ENCODE results near the gene PTCD2. TPM values are rescaled to one million over a fixed set of nuclear protein-coding genes. Genes with fewer than 3 reads are reported as not detected.

Gene PTCD2, protein sequence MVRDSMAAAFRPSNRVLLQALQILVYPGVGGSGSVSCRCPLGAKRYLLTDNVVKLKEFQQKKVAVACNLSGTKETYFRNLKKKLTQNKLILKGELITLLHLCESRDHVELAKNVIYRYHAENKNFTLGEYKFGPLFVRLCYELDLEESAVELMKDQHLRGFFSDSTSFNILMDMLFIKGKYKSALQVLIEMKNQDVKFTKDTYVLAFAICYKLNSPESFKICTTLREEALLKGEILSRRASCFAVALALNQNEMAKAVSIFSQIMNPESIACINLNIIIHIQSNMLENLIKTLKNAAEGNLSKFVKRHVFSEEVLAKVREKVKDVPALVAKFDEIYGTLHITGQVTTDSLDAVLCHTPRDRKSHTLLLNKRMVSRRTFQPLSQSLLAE
- polyA plus RNA-seq (ENCODE audit: insufficient read length in 4 of 4), result 10 to 100 TPM in 3 of 4 donors, 1 to 10 TPM in 1; 9.2 to 14.8 (median 12.0) TPM

DNA sequence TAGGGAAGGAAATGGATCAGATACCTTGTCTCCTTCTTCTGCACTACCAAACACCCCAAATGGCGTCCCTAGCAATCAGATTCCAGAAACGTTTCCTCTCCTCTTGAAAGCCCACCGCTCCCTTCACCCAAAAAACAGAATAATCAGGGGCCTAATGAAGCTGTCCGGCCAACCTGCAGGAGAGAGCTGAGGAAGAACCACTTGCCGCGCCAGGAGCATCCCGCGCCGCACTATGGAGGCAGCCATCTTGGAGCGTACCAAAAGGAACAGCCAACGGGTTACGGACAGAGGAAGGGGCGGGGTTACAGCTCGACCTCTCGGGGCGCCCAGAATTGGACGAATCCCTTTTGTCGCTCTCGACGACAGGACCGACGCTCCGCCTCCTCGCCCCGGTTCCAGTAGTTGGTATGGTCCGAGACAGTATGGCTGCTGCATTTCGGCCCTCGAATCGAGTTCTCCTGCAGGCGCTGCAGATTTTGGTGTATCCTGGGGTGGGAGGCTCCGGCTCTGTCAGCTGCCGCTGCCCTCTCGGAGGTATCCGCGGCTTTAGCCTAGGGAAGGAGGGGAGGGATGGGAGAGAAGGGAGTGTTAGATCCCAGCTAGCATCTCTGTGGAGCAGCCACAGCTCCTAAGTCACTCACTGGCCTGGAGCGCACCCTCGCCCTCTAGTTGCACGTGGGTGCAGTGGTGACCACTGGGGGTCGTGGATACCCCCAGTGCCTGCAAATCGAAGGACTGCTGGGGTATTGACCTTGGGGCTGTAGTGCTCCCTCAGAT is at the start of gene PTCD2, which contains the start of gene MRPS27:
PTCD2 (plus strand) TSS at position 398 of the 777 bp plus-strand sequence; CDS start at position 408, 10 bp downstream.
MRPS27 (minus strand) TSS at position 265 of the 777 bp plus-strand sequence; CDS start at position 246, 19 bp downstream.
- peak; percentile 89 to 97 (median 94) for DNase-seq (ENCODE audit: low read depth in 4 of 4, low spot score in 3 of 4)

DNA sequence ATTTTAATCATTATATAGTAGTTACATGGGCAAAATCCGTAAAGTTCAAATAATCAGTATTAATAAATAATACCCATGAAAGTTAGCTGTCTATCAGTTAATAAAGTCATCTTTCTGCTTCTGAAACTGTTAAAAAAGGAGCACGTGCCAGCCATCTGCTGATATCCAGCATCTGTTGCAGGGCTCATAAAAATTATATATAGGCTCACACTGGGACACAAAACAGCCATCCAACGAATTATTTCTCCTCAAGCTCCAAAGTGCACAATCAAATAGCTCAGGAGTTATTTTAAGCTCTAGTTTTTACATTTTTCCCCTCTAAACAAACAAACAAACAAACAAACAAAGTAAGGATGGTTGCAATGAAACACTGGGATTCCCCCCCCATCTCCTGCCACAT is 48.5 kb upstream of the PTCD2 start:
- no peak for DNase-seq (ENCODE audit: low read depth in 4 of 4, low spot score in 3 of 4)

DNA sequence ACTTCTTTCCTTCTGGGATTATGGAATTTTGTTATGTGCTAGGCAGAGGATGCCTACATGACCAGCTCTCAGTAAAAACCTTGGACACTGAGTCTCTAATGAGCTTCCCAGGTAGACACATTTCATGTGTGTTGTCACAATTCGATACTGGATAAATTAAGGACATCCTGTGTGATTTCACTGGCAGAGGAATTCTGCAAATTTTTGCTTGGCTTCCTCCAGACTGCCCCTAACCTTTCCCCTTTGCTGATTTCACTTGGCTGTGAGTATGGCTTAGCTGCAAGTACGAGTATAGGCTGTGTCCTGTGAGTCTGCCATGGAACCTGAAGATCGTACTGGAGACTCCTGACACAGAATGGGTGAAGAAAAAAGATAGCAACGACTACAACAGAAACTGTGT is 47.8 kb upstream of the PTCD2 start:
- DNase-seq (ENCODE audit: low read depth in 4 of 4, low spot score in 3 of 4), result no peak

DNA sequence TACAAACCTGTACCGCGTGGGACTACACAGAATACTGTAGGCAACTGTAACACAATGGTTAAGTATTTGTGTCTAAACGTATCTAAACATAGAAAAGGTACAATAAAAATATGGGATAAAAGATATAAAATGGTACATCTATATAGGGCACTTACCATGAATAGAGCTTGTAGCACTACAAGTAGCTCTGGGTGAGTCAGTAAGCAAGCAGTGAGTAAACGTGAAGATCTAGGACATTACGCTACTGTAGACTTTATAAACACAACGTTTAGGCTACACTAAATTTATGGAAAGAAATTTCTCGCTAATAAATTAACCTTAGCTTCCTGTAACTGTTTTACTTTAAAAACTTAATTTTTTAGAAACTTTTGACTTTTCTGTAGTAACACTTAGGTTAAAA is 46.6 kb upstream of the PTCD2 start:
- no peak for DNase-seq (ENCODE audit: low read depth in 4 of 4, low spot score in 3 of 4)

DNA sequence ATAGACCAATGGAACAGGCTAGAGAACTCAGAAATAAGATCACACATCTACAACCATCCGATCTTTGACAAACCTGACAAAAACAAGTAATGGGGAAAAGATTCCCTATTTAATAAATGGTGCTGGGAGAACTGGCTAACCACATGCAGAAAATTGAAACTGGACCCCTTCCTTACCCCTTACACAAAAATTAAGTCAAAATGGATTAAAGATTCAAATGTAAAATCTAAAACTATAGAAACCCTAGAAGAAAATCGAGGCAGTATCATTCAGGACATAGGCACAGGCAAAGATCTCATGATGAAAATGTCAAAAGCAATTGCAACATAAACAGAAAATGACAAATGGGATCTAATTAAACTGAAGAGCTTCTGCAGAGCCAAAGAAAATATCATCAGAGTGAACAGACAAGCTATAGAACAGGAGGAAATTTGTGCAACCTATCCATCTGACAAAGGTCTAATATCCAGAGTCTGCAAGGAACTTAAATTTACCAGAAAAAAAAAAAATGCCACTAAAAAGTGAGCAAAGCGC is 43.9 kb upstream of the PTCD2 start:
- no peak for DNase-seq (ENCODE audit: low read depth in 4 of 4, low spot score in 3 of 4)

DNA sequence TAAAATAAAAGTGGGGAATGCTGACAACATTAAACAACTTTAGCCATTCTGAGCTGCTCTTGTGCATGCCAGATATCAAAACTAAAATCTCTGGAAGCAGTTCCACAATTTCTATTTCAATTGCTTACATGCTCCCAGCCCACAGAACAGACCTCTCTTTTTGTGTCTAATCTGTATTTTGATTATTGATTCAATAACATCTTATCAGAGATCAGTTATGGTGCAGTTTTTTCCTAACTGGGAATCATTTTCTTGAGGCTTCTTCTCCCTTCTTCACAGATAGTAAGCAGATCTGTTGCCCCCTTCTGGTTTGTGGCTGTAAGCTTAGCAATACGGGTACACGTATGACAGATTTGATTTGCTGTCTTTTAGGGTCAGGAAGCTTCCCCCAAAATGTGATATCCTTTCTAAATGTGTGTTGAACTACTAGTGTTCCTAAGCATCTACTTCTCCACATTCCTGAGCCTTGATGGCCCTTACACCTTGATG is 39.5 kb upstream of the PTCD2 start:
- DNase-seq (ENCODE audit: low read depth in 4 of 4, low spot score in 3 of 4), result no peak

DNA sequence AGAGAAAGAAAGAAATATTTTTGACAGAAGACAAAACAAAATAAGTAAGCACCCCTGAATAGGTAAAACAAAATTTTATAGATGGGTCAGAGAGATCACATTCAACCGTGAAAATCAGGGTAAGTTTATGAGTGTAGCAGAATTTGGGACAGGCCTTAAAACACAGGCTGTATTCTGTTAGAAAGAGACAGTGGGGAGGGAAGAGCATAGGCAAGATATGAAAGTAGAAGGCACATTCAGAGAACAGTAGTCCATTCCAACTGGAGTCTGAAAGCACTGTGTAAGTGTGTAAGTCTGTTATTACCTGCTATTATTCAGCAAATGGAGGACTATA is 38.8 kb upstream of the PTCD2 start:
- DNase-seq (ENCODE audit: low read depth in 4 of 4, low spot score in 3 of 4), result no peak

DNA sequence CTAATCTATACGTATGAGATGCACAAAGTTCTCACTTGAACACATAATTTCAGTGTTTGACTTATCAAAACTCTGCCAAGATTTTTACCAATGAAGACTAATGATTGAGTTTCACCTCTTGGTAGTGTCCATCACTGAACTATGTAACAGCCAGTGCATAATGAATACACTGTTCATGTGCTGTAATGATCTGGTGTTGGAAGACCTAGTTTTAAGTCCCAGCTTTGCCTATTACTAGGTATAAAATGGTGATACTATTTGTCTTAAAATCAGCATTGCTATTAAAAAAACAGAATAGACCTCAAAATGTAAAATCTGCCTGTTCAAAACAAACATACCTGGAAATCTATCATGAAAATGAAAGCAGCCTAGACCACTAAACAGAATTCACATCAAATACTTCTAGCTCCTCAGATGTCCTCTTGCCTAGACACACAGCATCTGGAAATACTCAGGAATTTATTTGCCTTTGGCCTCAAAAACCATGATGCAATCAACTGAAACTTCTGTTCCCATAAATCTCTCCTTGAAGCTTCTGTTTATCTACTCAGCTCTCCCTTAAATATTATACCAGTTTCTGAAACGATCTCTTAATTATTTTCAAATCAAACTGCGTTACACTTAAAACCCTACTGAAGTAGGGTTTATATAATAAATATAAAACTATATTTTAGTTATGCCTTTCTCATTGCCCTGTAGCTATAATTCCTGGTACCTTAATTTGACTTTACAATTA is 38.2 kb upstream of the PTCD2 start:
- peak; percentile 27 to 37 (median 28) for DNase-seq (ENCODE audit: low read depth in 4 of 4, low spot score in 3 of 4)

DNA sequence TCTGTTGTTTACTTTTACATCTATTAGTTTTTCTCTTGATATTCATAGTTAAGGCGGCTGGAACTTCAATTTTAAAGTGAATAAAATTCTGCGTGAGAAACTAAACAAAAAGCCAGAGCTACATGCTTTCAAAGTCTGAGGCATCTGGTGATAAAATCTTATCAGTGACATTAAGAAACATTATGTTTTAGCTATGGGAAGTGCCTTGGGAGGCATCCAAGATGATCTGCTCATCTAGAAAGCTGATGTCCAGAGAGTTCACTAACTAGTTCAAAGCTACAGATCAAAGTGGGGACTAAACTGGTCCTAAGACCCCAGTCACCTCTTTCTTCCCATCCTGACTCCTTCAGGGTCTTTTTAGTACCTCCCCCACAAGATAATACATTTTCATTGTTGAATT is 37.3 kb upstream of the PTCD2 start:
- no peak for DNase-seq (ENCODE audit: low read depth in 4 of 4, low spot score in 3 of 4)

DNA sequence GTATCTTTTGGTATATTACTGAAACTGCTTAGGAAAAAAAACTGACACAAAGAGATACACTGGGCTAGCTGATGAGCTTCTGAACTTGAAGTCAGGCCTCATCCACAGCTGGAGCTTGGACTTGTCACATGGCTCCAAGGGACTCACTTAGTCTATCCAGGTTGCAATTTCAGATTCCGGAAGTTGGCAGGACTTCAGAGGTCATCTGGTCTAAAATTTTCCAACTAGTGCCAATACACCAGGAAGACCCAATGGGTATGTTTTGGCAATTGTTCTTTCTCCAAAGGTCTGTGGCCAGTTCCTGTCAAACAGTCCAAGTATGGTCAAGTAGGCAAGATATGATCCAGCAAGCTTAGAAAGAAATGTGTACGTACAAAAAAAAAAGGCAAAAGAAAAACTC is 36.8 kb upstream of the PTCD2 start:
- no peak for DNase-seq (ENCODE audit: low read depth in 4 of 4, low spot score in 3 of 4)

DNA sequence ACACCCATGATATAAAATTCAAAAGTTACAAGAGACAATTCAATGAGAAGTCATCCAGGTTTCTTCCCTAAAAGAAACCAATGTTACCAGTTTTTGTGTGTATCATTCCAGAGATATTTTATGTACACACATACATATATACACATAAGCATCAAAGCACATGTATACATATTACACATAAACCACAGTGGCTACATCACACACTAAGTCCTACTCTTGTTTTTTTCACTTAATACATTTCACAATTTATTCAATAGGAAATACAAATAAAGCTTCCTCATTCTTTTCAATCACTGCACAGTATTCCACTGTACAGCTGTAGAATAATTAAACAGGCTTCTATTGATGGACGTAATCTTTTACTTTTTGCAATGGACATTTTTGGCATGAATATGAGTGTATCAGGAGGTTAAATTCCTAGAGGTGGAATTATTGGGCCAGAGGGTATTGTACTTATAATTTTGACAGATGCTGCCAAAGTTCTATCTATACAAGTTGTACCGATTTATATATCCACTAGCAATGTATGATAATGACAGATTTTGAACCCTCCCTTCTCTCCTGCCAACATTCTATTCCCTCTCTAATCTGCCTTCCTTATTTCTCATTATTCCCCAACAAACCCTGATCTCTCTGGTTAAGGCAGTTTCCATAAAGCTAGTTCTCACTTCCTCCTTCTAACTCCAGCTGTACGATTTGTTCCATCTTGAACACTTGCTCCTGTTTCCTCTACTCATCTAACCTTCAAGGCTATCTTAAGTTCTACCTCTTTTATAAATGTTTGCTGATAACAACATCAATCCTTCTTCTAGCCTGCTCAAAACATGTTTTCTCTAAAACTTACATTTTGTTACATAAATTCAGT is 35.4 kb upstream of the PTCD2 start:
- no peak for DNase-seq (ENCODE audit: low read depth in 4 of 4, low spot score in 3 of 4)

DNA sequence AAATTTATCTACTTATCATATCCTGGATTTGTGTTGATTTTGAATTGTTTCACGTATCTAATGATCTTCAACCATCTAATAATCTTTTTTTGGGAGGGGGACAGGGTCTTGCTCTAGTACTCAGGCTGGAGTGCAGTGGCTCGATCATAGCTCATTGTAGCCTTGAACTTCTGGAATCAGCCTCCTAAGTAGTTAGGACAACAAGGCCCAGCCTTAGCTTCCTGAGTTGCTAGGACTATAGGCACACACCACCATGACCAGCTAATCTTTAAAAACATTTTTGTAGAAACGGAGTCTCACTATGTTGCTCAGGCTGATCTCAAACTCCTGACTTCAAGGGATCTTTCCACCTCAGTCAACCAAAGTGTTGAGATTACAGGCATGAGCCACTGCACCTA is 34.8 kb upstream of the PTCD2 start:
- no peak for DNase-seq (ENCODE audit: low read depth in 4 of 4, low spot score in 3 of 4)

DNA sequence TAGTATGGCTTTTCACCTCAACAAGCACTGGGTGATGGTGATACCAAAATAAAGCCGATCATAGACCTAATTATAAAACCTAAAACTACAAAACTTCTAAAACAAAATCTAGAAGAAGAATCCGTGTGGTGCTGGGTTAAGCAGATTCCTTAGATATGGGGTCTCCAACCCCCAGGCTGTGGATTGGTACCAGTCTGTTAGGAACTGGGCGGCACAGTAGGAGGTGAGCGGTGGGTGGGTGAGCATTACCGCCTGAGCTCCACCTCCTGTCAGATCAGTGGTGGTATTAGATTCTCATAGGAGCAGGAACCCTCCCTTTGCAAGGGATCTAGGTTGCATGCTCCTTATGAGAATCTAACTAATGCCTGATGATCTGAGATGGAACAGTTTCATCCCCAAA is 33.4 kb upstream of the PTCD2 start:
- DNase-seq (ENCODE audit: low read depth in 4 of 4, low spot score in 3 of 4), result no peak

DNA sequence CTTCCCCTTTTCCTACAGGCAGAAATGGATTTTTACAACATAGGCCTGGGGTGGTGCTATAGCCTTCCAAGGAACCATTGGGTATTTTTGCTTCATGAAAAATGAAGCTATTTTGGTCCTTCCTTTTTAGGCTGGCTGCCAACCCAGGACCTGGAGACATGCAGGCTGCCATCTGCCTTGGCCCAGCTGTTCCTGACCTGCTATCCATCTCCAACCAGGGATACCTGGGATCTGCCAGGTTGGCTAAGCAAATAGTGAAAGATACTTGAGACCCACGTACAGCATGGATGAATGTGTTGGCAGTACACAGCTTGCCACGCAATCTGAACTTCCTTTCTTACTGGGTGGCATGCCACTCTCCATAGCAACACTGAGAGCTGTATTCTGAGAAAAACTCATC is 31.2 kb upstream of the PTCD2 start:
- no peak for DNase-seq (ENCODE audit: low read depth in 4 of 4, low spot score in 3 of 4)

DNA sequence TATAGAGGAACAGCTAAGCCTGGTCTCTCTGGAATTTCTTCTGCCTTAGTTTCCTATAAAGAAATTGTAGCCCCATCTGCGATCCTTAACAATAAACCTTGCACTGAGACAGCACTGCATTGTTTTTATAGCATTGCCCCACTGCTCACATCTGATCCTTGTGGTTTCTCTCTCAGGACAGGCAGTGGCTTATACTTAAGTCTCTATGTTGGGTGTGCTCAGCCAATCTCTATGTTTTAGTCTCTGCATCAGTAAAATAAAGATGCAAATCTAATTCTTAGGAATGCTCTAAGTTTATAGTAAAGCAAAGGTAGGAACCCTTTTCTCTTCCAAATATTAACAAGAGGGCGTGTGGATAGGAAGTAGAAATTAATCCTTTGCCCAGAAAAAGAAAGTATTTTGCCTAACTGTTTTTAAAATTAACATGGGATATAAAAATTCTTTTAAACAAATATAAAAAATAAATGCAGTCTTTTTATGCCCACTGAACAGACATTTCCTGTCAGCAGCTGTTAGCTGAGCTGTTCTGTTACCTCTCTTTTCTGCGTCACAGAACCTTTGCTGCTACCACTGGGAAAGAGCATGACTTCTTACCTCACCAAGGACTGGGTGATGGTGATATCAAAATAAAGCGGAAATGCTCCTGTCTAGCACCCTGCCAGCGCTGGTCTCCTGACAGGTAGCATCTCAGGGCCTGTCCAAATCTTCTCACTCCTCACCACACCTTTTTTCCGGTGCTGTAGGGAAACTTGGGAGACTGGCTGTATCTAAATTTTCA is 29.6 kb upstream of the PTCD2 start:
- DNase-seq (ENCODE audit: low read depth in 4 of 4, low spot score in 3 of 4), result no peak

DNA sequence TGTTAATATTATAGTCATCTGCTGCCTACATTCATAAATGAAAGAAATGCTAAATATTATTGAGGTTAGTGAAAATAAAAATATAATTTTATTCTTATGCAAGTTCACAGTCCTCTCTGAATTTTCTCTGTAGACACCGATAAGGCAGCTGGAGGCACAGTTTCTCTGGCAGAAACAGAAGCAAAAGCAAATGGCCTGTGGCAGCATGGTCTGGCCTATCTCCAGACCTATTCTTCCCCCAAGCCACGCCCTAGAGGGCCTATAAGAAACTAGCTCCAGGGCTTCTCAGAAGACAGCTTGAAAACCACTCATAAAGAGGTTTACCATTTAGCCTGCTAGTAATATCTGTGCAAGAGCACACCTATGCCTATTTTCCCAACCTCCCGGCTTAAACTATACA is 28.6 kb upstream of the PTCD2 start:
- no peak for DNase-seq (ENCODE audit: low read depth in 4 of 4, low spot score in 3 of 4)

DNA sequence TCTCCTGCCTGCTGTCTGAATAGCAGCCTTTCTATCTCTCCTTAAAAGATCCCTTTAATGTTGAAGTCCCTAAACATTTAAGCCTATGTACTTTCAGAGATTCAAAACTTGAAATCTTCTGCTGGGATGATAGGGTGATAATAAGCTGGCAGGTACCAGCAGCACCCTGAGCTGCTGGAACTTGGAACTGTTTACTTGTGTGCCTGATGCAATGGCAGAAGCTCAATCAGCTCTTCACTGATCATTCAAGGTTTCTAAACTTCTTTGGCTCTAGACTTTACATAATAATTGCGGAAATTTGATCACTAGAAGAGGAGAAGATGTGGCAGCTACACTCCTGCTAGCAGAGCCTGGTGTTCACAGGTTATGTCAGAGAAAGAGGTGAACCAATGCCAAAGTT is 27.8 kb upstream of the PTCD2 start:
- no peak for DNase-seq (ENCODE audit: low read depth in 4 of 4, low spot score in 3 of 4)

DNA sequence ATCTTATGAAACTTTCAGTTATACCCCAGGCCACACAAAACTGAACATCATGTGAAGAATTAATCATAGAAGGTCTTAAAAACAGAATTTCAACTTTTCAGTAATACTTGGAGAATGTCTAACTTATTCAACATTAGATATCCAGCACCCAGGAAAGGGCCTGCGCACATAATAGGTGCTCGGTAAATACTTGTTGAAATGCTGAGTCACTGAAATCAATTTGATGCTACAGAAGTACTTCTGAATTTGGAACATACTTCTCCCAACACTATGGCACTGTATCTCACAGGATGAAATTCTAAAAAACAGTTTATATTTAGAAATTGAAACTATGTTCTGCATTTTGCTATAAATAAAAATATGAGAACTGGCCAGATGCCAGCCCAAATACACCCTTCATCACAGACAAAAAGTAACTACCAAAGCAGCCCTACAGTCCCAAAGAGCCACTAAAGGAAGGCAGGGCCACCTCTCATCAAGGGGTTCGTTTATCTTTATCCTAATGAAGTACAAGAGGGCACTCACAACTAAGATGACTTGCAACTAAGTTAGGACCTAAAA is 26.6 kb upstream of the PTCD2 start:
- no peak for DNase-seq (ENCODE audit: low read depth in 4 of 4, low spot score in 3 of 4)

DNA sequence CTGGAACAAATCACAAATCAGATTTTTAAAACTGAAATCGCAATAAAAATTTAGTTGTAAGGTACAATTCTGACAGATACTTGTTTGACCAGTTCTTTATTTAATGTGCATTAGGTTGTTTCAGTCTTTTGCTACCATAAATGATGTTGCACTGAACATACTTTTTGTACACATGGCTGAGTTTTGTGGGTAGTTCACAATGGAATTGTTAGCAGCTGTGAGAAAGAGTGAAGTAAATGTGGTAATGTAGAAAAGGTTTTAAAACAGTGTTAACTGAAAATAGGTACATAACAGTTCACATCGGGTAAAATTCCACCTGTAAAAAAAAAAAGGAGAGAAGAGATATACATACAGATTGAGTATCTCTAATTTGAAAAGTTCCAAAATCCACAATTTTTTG is 25.7 kb upstream of the PTCD2 start:
- DNase-seq (ENCODE audit: low read depth in 4 of 4, low spot score in 3 of 4), result no peak
